IPS-15b (cell line): ENCODE data around the gene DNAH17.

Experiments
- H3K27me3 ChIP-seq: one replicate; pipeline ENCODE4 v1.6.1; 2013; ENCODE audit warnings: low read length; ENCODE audit not compliant: control insufficient read depth, insufficient read depth
- H3K36me3 ChIP-seq: one replicate; pipeline ENCODE4 v1.6.1; 2013; ENCODE audit warnings: low read length; ENCODE audit not compliant: control insufficient read depth, insufficient read depth
- H3K4me1 ChIP-seq: one replicate; pipeline ENCODE4 v1.6.1; 2013; ENCODE audit warnings: mild to moderate bottlenecking, low read length; ENCODE audit not compliant: control insufficient read depth, insufficient read depth
- H3K4me3 ChIP-seq: one replicate; pipeline ENCODE4 v1.5.1; 2013; ENCODE audit warnings: low read depth, low read length
- H3K9ac ChIP-seq: one replicate; pipeline ENCODE4 v1.6.1; 2013; ENCODE audit warnings: low read depth, mild to moderate bottlenecking, low read length
- H3K9me3 ChIP-seq: one replicate; pipeline ENCODE4 v1.6.1; 2013; ENCODE audit warnings: mild to moderate bottlenecking, low read length; ENCODE audit not compliant: control insufficient read depth, insufficient read depth

DNAH17 gene

GRCh38 chr17:78486228-78486802, 90.9 kb downstream of the DNAH17 start:
- Histone ChIP-seq H3K36me3 (no peaks in the 10 kb centered on the region), H3K27me3 (no peaks in the 10 kb centered on the region), H3K9me3 (no peaks in the 10 kb centered on the region), H3K9ac (no peak overlapping the region), H3K4me3 (no peak overlapping the region), H3K4me1 (peaks cover 4% of the 10 kb centered on the region)

GRCh38 chr17:78485290-78486168, 91.7 kb downstream of the DNAH17 start:
- Histone ChIP-seq H3K9ac (peak overlapping the region; percentile 54), H3K4me1 (peaks cover 4% of the 10 kb centered on the region), H3K36me3 (no peaks in the 10 kb centered on the region), H3K4me3 (peak overlapping the region; percentile 73), H3K27me3 (no peaks in the 10 kb centered on the region), H3K9me3 (no peaks in the 10 kb centered on the region)

GRCh38 chr17:78484271-78485246, 92.6 kb downstream of the DNAH17 start:
- no peaks in the 10 kb centered on the region for H3K9me3 ChIP-seq
- H3K36me3 ChIP-seq: no peaks in the 10 kb centered on the region
- peaks cover 4% of the 10 kb centered on the region for H3K4me1 ChIP-seq
- peak overlapping the region; percentile 73 for H3K4me3 ChIP-seq
- peak overlapping the region; percentile 54 for H3K9ac ChIP-seq
- no peaks in the 10 kb centered on the region for H3K27me3 ChIP-seq

- Histone ChIP-seq H3K9me3 (no peaks in the 10 kb centered on the region), H3K9ac (no peak overlapping the region), H3K4me3 (no peak overlapping the region)
Observed at GRCh38 chr17:78479369-78479768, 97.8 kb downstream of the DNAH17 start.

GRCh38 chr17:78478757-78479297, 98.4 kb downstream of the DNAH17 start:
- no peaks in the 10 kb centered on the region for H3K9me3 ChIP-seq
- no peaks in the 10 kb centered on the region for H3K4me1 ChIP-seq
- no peak overlapping the region for H3K9ac ChIP-seq
- H3K27me3 ChIP-seq: no peaks in the 10 kb centered on the region
- no peaks in the 10 kb centered on the region for H3K36me3 ChIP-seq
- no peak overlapping the region for H3K4me3 ChIP-seq

More at GRCh38 chr17:78479369-78479768, 97.8 kb downstream of the DNAH17 start:
- peaks cover 3% of the 10 kb centered on the region for H3K4me1 ChIP-seq
- no peaks in the 10 kb centered on the region for H3K36me3 ChIP-seq
- H3K27me3 ChIP-seq: no peaks in the 10 kb centered on the region

- H3K27me3 ChIP-seq: no peaks in the 10 kb centered on the region
- no peak overlapping the region for H3K9ac ChIP-seq
- no peak overlapping the region for H3K4me3 ChIP-seq
- no peaks in the 10 kb centered on the region for H3K4me1 ChIP-seq
- H3K36me3 ChIP-seq: no peaks in the 10 kb centered on the region
- H3K9me3 ChIP-seq: no peaks in the 10 kb centered on the region
Observed at GRCh38 chr17:78477913-78478756, 99.1 kb downstream of the DNAH17 start.

GRCh38 chr17:78476973-78477372, 100.2 kb downstream of the DNAH17 start:
- H3K36me3 ChIP-seq: no peaks in the 10 kb centered on the region
- H3K4me1 ChIP-seq: no peaks in the 10 kb centered on the region
- H3K9me3 ChIP-seq: no peaks in the 10 kb centered on the region
- H3K9ac ChIP-seq: no peak overlapping the region
- H3K4me3 ChIP-seq: no peak overlapping the region
- H3K27me3 ChIP-seq: no peaks in the 10 kb centered on the region

GRCh38 chr17:78476149-78476548, 101.0 kb downstream of the DNAH17 start:
- Histone ChIP-seq H3K9ac (no peak overlapping the region), H3K4me1 (no peaks in the 10 kb centered on the region), H3K36me3 (no peaks in the 10 kb centered on the region), H3K9me3 (no peaks in the 10 kb centered on the region), H3K27me3 (no peaks in the 10 kb centered on the region), H3K4me3 (no peak overlapping the region)

- no peaks in the 10 kb centered on the region for H3K27me3 ChIP-seq
- H3K9ac ChIP-seq: no peak overlapping the region
- no peaks in the 10 kb centered on the region for H3K4me1 ChIP-seq
- no peaks in the 10 kb centered on the region for H3K9me3 ChIP-seq
- H3K4me3 ChIP-seq: no peak overlapping the region
- H3K36me3 ChIP-seq: no peaks in the 10 kb centered on the region
Observed at GRCh38 chr17:78475211-78475610, 102.0 kb downstream of the DNAH17 start.

GRCh38 chr17:78474614-78475146, 102.5 kb downstream of the DNAH17 start:
- Histone ChIP-seq H3K4me3 (no peak overlapping the region), H3K4me1 (no peaks in the 10 kb centered on the region), H3K9me3 (no peaks in the 10 kb centered on the region), H3K9ac (no peak overlapping the region), H3K36me3 (no peaks in the 10 kb centered on the region), H3K27me3 (no peaks in the 10 kb centered on the region)
